HEK293 (cell line): ENCODE measurements around the gene FHIT.

Source experiments
- RBAK ChIP-seq: fragments of 450-650 bp; formaldehyde crosslinking; IDR thresholded peaks from 2 replicates; pipeline ENCODE4 v1.5.1; 2016; ENCODE audit warnings: missing biosample characterization, missing genetic modification characterization
- SP2 ChIP-seq: fragments of 450-650 bp; formaldehyde crosslinking; IDR thresholded peaks from 2 replicates; pipeline ENCODE4 v1.5.1; 2016; ENCODE audit warnings: missing biosample characterization, missing genetic modification characterization
- ZIC2 ChIP-seq: fragments of 450-650 bp; formaldehyde crosslinking; IDR thresholded peaks from 2 replicates; pipeline ENCODE4 v1.5.1; 2016; ENCODE audit warnings: missing biosample characterization, missing genetic modification characterization
- ZNF114 ChIP-seq: fragments of 450-650 bp; formaldehyde crosslinking; IDR thresholded peaks from 2 replicates; pipeline ENCODE4 v1.5.0; 2017; ENCODE audit warnings: missing biosample characterization, missing genetic modification characterization
- ZNF184 ChIP-seq: fragments of 450-650 bp; IDR thresholded peaks from 2 replicates; pipeline ENCODE4 v1.5.1; 2018; ENCODE audit warnings: missing biosample characterization, mild to moderate bottlenecking, missing genetic modification characterization
- ZNF558 ChIP-seq: fragments of 450-650 bp; formaldehyde crosslinking; IDR thresholded peaks from 2 replicates; pipeline ENCODE4 v1.5.1; 2016; ENCODE audit warnings: missing biosample characterization, missing genetic modification characterization
- TF ChIP-seq, protein P1 (sequence below): fragments of 450-650 bp; formaldehyde crosslinking; IDR thresholded peaks from 2 replicates; pipeline ENCODE4 v1.5.1; 2017; ENCODE audit warnings: missing biosample characterization, missing genetic modification characterization
- TF ChIP-seq, protein P2 (sequence below): fragments of 450-650 bp; formaldehyde crosslinking; IDR thresholded peaks from 2 replicates; pipeline ENCODE4 v1.5.1; 2016; ENCODE audit warnings: missing biosample characterization, missing genetic modification characterization

- TF ChIP-seq, protein P1, sequence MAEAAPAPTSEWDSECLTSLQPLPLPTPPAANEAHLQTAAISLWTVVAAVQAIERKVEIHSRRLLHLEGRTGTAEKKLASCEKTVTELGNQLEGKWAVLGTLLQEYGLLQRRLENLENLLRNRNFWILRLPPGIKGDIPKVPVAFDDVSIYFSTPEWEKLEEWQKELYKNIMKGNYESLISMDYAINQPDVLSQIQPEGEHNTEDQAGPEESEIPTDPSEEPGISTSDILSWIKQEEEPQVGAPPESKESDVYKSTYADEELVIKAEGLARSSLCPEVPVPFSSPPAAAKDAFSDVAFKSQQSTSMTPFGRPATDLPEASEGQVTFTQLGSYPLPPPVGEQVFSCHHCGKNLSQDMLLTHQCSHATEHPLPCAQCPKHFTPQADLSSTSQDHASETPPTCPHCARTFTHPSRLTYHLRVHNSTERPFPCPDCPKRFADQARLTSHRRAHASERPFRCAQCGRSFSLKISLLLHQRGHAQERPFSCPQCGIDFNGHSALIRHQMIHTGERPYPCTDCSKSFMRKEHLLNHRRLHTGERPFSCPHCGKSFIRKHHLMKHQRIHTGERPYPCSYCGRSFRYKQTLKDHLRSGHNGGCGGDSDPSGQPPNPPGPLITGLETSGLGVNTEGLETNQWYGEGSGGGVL (tag by site-specific recombination) = no peak
- TF ChIP-seq ZNF114 (tag by site-specific recombination) = no peak
- TF ChIP-seq ZNF184 (tag by site-specific recombination) = no peak
- TF ChIP-seq, protein P2, sequence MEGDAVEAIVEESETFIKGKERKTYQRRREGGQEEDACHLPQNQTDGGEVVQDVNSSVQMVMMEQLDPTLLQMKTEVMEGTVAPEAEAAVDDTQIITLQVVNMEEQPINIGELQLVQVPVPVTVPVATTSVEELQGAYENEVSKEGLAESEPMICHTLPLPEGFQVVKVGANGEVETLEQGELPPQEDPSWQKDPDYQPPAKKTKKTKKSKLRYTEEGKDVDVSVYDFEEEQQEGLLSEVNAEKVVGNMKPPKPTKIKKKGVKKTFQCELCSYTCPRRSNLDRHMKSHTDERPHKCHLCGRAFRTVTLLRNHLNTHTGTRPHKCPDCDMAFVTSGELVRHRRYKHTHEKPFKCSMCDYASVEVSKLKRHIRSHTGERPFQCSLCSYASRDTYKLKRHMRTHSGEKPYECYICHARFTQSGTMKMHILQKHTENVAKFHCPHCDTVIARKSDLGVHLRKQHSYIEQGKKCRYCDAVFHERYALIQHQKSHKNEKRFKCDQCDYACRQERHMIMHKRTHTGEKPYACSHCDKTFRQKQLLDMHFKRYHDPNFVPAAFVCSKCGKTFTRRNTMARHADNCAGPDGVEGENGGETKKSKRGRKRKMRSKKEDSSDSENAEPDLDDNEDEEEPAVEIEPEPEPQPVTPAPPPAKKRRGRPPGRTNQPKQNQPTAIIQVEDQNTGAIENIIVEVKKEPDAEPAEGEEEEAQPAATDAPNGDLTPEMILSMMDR (tag by site-specific recombination) = no peak
- TF ChIP-seq ZNF558 (tag by site-specific recombination) = no peak
- no peak for TF ChIP-seq ZIC2 (tag by site-specific recombination)
- no peak for TF ChIP-seq RBAK (tag by site-specific recombination)
- no peak for TF ChIP-seq SP2 (tag by site-specific recombination)
These were observed 719.5 kb downstream of the FHIT start for GRCh38 chr3:60531759-60532158.
